ENCODE results near the gene PTGR3.

DNA sequence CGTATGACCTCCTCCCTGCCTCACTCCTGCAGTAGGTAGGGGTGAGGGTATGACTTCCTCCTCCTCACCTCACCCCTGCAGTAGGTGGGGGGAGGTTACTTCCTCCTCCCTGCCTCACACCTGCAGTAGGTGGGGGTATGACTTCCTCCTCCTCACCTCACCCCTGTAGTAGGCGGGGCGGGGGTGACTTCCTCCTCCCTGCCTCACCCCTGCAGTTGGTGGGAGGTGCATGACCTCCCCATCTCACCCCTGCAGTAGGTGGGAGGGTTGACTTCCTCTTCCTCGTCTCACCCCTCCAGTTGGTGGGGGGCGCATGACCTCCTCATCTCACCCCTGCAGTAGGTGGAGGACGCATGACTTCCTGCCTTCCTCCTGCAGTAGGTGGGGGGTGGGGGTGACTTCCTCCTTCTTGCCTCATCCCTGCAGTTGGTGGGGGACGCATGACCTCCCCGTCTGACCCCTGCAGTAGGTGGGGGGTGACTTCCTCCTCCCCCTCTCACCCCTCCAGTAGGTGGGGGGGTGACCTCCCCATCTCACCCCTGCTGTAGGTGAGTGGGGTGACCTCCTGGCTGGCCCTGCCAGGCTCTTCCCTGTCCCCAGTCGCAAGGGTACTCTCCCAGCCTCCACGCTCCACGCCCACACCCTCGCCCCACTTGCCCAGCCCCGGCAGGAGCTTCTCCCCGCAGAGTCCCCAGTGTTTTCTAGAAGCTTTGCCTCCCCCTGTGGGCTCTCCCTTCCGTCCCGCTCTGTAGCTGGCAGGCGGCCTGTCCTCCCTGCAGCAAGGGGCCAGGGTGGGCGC lies 40.9 kb upstream of the PTGR3 start:
- TF ChIP-seq, protein P1, sequence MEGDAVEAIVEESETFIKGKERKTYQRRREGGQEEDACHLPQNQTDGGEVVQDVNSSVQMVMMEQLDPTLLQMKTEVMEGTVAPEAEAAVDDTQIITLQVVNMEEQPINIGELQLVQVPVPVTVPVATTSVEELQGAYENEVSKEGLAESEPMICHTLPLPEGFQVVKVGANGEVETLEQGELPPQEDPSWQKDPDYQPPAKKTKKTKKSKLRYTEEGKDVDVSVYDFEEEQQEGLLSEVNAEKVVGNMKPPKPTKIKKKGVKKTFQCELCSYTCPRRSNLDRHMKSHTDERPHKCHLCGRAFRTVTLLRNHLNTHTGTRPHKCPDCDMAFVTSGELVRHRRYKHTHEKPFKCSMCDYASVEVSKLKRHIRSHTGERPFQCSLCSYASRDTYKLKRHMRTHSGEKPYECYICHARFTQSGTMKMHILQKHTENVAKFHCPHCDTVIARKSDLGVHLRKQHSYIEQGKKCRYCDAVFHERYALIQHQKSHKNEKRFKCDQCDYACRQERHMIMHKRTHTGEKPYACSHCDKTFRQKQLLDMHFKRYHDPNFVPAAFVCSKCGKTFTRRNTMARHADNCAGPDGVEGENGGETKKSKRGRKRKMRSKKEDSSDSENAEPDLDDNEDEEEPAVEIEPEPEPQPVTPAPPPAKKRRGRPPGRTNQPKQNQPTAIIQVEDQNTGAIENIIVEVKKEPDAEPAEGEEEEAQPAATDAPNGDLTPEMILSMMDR (conservative IDR thresholded peaks at IDR 0.05; ENCODE audit: low read depth, low read length): no peak
- TF ChIP-seq EZH2phosphoT487 (IDR thresholded peaks at IDR 0.05; ENCODE audit: borderline replicate concordance, low read length) (no peak), EZH2 (IDR thresholded peaks at IDR 0.05; ENCODE audit: low read length, unreplicated experiment) (no peak)
